ENCODE results near the gene PCSK6.
"Not testable (repeated sequence)": the region's sequence is repeated elsewhere in the genome, so short reads cannot be mapped to it uniquely, and the experiment has no call there.

DNA sequence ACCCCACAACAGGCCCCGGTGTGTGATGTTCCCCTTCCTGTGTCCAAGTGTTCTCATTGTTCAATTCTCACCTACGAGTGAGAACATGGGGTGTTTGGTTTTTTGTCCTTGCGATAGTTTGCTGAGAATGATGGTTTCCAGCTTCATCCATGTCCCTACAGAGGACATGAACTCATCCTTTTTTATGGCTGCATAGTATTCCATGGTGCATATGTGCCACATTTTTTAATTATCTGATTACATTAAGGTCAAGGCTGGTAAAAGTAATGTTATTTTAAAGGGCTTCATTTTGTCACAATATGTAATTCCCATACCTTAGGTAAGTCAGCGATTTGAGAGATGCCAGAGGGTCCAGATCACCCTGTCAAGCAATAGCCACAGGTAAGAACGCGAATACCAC lies 202.2 kb downstream of the PCSK6 start:
- TF ChIP-seq POLR2A (IDR thresholded peaks at IDR 0.05), result not testable (repeated sequence)
- TF ChIP-seq, protein P1, sequence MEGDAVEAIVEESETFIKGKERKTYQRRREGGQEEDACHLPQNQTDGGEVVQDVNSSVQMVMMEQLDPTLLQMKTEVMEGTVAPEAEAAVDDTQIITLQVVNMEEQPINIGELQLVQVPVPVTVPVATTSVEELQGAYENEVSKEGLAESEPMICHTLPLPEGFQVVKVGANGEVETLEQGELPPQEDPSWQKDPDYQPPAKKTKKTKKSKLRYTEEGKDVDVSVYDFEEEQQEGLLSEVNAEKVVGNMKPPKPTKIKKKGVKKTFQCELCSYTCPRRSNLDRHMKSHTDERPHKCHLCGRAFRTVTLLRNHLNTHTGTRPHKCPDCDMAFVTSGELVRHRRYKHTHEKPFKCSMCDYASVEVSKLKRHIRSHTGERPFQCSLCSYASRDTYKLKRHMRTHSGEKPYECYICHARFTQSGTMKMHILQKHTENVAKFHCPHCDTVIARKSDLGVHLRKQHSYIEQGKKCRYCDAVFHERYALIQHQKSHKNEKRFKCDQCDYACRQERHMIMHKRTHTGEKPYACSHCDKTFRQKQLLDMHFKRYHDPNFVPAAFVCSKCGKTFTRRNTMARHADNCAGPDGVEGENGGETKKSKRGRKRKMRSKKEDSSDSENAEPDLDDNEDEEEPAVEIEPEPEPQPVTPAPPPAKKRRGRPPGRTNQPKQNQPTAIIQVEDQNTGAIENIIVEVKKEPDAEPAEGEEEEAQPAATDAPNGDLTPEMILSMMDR (IDR thresholded peaks at IDR 0.05), result not testable (repeated sequence)
